OCI-LY7 (cell line): ENCODE data around the gene MYOM3.

Source experiments
- CTCF ChIP-seq: fragments of 200-600 bp; sonication (generic); conservative IDR thresholded peaks from 2 replicates; pipeline ENCODE4 v1.5.1; 2014; ENCODE audit warnings: mild to moderate bottlenecking, antibody characterized with exemption, low read length, moderate library complexity, mixed read lengths
- EZH2phosphoT487 ChIP-seq: fragments of 200-600 bp; sonication (generic); IDR thresholded peaks from 2 replicates; pipeline ENCODE4 v1.6.1; 2018; ENCODE audit warnings: low read depth, borderline replicate concordance, mild to moderate bottlenecking, mixed run types, antibody characterized with exemption, low read length, moderate library complexity, mixed read lengths

- TF ChIP-seq CTCF, result no peak
- TF ChIP-seq EZH2phosphoT487, result no peak
These were observed 59.7 kb downstream of the MYOM3 start for GRCh38 chr1:24052220-24052619.
